HG03097 (cell line): ENCODE data around the gene PIP5K1C.

Source experiments
- ATAC-seq: cut with Tn5 transposase; IDR thresholded peaks from one replicate; pipeline ENCODE4 v1.9.1; 2021; ENCODE audit not compliant: unreplicated experiment, low FRiP score

The PIP5K1C gene

DNA sequence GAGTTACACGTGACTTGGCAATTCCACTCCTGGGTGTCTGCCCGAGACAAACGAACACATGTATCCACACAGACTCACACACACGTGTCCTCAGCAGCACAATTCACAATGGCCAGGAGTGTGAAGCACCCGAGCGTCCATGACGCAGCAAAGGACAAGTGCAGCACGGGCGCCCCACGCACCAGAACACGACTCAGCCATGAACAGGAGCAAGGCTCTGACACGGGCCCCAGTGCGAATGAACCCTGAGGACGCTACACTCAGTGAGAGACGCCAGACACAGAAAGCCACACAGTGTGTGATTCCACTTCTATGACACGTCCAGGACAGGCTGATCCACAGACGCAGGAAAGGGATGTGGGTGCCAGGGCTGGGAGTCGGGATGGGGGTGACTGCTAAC is 36.4 kb downstream of the PIP5K1C start:
- no peak for ATAC-seq

DNA sequence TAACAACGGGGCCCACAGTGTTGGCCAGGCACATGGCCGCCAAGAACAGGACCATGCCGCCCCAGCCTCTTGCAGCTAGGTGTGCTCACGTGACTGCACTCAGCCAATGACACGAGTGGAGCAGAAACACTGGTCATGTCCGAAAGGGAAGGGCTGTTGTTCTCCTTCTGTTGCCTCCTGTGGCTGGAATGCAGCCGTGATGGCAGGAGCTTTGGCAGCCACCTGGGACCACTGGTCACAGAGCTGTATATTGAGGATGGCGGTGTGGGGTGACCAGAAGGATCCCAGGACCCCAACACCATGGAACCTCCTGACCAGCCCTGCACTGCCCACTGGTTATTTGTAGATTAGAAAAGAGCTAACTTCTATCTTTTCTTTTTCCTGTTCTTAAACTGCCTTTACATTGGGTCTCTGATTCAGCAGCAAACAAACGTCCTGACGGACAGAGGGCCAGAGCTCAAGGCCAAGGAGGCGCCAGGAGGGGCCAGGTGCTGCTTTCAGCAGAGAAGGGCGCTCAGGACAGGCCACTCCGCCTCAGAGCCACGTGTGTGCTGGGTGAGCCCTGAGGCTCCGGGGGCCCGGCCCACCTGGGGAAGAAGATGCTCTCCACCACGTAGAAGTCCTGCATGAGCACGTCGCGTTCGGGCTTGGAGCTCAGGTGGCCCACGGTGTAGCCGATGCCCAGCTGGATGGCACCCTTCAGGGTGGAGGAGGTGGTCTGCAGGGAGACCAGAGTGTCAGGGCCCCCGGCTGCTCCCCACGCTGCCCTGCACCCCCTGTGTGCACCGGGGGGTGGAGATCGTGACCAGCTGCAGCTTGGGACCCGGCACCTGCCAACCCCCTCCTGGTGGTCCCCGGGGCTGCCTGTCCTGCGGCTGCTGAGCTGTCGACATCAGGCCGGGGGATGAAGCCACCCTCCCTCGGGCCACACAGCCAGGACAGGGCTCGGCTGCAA is 38.7 kb downstream of the PIP5K1C start:
- ATAC-seq: no peak

DNA sequence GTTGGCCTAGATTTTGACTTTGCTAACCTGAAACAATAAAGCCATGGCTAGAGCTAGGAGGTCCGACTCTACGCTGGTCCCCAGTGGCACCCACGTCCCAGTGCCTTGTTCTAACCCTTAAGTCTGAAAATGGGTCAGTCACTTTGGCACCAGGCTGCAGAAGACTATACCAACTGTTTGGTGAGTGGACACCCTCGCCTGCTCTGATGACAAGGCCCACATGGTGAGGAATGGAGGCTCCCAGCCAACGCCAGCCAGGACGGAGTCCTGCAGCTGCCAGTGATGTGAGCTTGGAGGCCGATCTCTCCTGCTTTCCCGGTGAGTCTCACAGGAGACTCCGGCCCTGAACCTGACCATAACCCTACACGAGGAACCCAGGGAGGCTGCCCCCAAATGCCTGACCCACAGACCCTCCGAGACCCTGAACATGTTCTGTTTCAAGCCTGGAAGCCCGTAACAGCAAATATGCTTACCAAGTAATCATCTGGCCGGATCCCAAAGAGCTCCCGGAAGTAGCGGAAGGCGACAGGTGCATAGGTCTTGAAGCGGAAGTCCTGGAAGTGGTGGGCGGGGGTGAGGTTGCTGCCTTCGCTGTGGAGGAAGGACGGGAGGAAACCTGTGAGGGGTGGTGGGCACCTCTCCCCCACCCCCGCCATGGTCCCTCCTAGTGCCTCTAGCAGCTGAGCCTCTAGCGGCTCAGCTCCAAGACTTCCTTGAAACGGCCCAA is 39.6 kb downstream of the PIP5K1C start:
- ATAC-seq: no peak

DNA sequence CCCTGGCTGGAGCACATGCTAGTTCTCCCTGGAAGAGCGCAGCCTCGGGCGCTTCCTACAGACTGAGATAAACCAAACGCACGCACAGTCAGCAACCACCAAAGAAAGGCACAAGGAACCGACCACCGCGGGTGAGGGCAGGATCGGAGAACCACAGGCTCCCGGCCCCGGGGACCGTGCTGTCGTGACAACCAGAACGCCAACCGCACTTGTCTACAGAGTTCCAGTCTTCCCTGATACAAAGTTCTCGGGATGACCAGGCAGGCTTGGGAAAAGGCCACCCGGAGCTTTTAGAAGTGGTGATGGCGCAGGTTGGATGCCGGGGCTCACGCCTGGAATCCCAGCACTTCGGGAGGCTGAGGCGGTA is 40.5 kb downstream of the PIP5K1C start:
- ATAC-seq: no peak

DNA sequence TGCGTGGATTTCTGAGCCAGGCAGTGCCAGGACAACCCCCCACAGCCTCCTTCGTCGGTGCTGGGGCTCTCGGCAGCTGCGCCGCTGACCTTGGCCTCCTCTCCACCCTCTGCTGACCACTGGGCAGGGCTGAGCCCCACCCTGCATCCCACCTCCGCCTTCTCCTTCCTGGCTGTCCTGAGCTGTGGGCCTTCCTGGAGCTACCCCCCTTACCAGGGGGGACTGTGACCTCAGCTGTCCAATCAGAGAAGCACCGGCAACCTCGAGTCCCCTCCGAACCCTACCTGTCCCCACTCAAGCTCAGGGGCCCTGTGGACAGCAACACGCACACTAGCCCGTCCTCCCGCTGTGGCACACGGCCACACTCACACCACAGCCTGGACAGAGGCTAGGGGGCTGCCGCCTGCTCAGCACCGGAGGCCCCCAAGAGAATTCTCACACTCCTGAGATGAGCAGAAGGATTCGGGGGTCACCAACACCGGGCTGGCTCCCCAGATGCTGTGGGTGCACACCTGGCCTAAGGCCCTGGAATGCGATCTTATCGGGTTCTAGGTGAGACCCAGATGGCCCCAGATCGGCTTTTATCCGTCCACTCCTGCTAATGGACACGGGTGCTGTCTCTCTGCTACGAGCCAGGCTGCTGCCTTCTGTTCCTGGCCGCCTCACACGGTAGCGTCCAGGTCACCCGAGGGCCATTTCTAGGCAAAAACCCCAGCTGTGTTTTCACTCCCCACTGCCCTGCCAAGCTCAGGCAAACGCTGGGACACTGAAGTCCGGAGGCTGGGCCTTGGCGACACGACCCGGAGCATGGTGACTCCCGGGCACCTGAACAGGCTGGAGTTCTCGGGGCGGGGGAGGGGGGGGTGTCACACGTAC is 41.2 kb downstream of the PIP5K1C start:
- no peak for ATAC-seq

DNA sequence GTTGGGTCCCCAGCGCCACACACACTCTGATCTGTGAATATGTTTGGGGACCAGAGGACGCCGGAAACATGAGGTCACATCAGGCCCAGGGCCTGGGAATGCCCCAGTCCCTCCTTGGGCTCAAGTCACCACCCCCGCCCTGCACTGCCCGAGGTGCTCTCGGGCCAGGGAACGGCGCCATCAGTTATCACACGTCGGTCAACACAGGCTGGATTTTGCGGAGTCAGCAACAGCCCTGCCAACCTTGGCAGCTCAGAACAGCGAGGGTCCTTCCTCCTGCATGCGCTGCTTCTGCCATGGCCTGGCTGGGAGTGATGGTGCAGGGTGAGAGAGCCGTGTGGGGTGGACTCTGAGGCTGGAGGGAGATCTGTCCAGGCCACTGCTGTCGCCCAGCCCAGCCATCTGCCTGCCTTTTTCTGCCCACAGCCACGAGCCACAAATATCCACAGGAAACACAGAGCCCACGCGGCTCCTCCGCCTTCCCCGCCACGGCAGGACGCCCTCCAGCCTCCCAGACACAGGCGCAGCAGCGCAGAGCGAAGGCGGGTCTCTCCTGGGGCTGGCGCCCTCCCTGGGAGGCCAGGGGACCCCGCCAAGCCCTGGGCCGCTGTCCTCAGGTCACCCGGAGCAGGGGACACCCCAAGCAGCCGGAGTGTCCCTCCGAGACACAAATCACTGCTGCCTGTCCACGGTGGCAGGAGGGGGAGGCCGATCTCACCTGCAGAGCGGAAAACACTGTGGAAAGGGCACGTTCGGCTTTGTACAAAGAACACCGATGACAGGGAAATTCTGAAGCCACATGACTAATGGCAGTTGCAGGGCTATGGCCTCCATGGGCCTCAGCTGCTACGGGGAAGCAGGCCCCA is 42.0 kb downstream of the PIP5K1C start:
- no peak for ATAC-seq

DNA sequence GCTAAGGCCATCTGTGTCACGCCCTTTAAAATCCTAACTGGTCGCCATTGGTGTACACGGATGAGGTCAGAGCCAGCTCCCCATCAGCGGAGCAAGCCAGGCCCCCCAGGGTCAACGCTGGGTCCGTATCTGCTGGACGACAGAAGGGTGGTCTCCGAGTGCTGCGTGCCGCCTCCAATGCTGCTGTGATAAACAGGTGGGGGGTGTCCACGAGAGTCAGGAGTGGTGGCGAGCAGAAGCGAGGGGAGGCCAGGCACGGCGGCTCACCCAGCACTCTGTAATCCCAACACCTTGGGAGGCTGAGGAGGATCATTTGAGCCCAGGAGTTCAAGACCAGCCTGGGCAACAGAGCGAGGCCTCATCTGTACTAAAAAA is 42.9 kb downstream of the PIP5K1C start:
- no peak for ATAC-seq

DNA sequence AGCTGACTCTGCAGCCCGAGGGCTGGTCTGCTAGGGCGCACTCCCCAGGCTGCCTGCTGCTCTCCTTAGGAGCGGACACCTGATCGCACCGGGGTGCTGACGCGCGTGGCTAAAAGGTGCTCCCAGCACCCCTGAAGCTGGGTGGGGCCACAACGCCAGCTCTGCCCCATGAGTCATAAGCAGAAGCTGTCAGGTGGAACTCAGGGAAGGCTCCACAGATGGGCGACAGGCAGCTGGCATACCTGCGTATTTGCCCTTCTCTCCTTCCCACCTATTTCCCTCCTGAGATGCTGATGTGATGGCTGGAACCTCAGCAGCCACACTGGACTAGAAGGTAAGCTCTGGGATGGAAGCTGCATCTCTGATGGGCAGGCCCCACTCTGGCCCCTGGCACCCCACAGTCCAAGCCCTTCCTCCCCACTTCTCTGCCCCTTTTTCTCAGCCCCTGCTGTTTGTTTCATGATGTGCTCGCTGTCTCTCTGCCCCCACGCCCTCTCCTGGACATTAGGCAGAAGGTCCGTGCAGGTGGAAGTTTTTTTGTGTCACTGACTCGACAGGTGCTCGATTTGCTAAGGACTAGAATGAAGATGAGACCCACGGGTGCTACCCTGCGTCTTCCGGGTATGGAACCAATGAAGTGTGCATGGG is 43.4 kb downstream of the PIP5K1C start:
- no peak for ATAC-seq

DNA sequence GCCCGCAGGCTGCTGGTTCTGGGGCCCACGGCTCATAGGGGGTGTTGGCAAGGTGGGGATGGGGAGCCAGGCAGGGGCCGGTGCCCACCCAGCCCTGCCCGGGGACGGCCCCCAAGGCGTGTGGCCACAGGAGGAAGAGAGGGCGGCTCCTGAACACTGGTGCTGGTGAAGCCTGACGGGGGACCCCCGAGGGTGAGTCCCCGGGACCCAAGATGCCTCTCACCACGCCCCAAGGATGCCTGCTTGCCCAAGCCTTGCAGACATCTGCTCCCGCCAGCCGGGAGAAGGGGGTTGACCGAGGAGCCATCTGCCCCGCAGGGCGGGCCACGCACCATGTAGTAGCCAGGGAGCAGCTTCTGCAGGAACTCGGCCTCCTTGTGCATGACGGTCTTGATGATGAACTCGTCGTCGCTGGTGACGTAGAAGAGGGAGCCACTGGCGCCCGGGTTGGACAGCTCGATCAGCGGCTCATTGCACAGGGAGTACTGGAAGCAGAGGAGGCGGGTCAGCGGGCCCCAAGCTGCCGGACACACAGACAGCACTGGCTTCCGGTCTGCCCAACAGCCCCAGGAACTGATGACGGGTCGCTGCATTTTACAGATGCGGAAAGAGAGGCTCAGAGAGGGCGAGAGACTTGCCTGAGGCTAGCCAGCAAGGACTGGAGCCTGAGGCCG is 44.1 kb downstream of the PIP5K1C start:
- ATAC-seq: no peak

DNA sequence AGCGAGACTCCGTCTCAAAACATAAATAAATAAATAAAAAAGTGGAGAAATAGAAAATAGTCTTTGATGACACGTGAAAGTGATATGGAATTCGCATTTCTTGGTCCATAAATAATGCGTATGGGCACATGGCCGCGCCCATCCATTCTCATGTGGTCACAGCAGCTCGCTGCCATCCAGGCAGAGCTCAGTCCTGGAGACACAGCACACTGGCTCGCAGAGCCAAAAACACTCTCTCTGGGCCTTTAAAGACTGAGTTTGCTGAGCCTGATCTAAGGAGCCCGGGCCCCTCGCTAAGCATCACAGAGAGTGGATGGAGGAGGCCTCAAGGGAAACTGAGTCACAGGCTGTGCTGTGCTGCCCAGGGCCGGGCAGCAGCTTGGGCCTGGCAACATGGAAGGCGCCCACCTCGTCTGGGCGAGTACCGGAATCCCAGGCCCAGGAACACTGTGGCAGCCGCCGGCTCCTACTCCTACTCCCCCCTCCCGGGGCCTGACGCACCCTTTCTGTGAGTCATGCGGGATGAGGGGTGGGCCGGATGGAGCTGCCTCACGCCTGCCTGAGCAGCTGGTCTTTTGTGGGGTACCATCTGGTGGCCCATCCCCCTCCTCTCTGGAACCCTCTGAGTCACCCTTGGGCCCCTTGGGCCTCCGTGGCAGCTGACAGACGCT is 44.7 kb downstream of the PIP5K1C start:
- ATAC-seq: no peak

DNA sequence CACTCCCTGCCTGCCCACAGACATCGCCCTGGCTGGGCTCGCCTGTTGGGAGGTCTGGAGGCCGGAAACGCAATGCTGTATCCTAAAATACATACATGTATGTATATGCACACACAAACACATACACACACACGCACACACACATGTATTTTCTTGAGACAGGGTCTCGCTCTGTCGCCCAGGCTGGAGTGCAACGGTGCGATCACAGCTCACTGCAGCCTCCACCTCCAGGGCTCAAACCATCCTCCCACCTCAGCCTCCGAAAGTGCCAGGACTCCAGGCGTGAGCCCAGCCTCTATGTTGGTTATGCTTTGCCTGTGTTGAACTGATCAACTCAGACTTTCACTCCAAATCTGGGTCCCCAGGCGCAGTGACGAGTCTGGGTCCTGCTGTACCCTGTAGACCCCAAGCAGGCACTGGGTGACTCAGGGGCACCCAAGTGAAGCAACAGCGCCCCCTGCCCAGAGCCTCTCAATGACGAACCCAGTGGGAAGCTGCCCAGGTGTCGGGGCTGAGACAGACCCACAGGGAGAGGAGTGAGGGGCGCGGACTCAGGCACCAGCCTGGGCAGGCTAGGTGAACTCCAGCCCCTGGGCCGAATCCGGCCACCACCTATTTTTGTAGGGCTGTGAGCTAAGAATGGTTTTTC is 46.3 kb downstream of the PIP5K1C start:
- no peak for ATAC-seq

DNA sequence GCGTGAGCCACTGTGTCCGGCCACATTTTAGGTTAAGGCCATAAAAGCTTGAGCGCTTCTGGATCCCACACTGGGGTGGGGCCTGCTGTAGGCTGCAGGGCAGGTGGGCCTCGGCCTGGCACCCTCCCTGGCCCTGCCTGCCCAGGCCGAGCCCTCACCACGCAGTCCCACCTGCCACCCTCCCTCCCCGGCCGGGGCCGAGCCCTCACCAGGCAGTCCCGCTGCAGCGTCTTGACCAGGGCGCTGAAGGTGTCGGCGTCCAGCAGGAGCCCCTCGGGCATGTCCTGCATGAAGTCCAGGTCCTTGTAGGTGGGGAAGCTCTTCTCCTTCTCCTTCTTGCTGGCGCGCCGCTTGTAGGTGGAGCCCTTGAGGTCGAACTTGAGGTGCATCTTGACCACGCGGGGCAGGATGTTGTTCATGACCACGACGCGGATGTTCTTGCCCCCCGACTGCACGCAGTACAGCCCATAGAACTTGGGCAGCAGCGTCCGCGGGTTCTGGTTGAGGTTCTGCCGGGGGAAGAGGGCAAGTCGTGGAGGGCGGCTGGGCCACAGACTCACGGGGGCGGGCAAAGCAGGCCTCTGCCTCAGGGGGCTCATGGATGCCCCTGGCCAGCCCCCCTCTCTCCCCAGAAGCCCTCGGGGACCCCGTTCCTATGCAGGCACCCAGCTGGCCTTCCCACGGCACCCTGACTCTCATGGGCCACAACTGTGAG is 47.0 kb downstream of the PIP5K1C start:
- no peak for ATAC-seq

DNA sequence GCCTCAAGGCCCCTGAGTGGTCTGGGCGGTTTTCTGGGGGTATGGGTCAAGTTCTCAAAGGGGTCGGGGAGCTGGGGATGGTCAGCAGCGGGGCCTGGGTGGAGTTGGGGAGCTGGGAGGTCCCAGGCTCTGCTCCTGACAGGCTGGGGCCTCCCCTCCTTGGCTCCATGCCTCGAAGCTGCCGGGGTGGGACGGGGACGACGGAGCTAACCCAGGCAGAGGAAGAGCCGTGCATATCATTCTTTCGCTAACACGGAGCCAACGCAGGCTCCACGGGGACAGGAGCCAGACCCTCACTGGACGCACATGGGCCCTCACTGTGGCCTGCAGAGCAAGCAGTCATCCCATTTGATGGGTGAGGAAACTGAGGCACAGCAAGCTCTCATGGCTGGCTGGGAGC is 47.8 kb downstream of the PIP5K1C start:
- no peak for ATAC-seq

DNA sequence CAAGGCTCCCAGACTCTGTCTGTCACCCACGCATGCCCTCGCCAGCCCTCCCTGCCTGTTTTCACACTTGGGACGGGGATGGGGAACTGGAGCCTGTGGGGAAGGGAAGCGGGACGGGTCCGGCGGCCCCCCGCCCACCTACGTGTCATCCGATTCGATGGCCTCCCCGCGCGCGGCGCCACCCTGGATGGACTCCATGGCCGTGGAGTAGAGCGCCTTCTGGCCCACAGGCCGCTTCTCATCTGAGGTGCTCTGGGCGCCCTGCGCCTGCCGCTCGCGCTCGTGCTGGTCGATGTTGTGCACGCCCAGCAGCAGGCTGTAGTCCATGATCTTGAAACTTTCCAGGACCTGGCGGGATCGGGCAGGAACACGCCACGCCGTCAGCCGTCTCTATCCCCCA is 48.6 kb downstream of the PIP5K1C start:
- no peak for ATAC-seq

DNA sequence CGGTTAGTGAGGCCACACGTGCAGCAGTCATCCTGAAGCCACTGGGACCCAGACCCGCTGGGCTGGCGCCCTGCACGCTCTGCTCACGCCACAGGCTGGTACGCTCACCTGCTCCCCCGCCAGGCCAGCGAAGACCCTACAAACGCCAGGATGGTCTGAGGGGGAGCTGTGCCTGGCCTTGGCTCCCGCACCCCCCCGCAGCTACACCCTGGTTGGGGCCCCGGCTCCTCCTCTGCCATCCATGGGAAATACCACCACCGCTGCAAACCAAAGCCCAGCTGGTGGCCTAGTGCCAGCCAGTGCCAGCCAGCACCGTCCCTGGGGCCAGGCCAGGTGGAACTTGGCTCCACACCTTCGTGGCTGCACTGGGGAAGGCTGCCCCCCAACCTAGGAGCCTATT is 50.4 kb downstream of the PIP5K1C start:
- ATAC-seq: no peak

DNA sequence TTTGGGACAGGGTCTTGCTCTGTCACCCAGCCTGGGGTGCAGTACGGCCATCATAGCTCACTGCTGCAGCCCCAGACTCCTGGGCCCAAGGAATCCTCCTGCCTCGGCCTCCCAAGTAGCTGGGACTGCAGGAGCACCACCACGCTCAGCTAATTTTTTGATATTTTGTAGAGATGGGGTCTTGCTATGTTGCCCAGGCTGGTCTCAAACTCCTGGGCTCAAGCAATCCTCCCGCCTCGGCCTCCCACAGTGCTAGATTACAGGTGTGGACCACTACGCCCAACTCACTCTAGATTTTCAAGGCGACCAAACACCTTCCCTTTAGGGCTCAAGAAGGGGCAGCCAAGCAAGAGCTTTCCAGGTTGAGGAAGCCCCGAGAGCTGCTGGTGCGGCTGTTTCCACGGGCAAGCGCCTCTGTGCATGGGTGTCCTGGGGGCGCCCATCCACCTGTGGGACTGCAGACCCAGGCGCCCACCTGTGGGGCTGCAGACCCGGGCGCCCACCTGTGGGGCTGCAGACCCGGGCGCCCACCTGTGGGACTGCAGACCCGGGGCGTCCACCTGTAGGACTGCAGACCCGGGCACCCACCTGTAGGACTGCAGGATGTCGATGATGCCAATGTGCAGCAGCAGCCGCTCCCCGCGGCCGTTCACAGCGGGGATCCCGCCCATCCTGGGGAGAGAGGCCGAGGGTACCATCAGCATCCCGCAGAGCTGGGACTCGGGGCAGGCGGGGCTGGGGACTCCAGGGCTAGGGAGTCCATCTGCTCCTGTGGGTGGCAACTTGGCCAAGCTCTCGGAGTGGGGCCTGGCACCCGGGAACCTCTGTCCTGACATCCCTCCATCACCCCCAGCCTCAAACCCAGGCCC is 52.0 kb downstream of the PIP5K1C start:
- no peak for ATAC-seq
